Thyroid gland (tissue), 4 donors: ENCODE measurements around the gene CMAS.

Experiments
- POLR2A ChIP-seq, 2 donors: fragments of 450-650 bp; IDR thresholded peaks; one replicate each; pipeline ENCODE4 v1.6.1; 2017; ENCODE audit warnings: antibody characterized with exemption in 2 of 2, mild to moderate bottlenecking in 2 of 2, moderate library complexity in 1 of 2
- TF ChIP-seq, protein P1 (sequence below), 6 experiments: fragments of 200-600 bp in 3 of 6; fragments of 450-650 bp in 3 of 6; sonication (generic) in 3 of 6; IDR thresholded peaks; one replicate each; pipeline ENCODE4 v1.5.1; 2016 to 2019; ENCODE audit warnings: antibody characterized with exemption in 6 of 6, mild to moderate bottlenecking in 2 of 6, inconsistent platforms in 1 of 6, moderate library complexity in 1 of 6

DNA sequence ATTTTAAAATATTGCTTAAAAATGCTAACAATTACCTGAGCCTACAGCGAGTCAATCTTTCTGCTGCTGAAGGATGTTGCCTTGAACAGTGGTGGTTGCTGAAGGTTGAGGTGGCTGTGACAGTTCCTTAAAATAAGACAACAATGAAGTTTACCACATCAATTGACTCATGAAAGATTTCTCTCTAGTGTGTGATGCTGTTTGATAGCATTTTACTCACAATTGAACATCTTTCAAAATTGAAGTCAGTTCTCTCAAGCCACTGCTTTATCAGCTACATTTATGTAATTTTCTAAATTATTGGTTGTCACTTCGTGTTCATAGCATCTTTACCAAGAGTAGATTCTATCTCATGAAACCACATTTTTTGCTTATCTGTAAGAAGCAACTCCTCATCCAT lies 20.3 kb downstream of the CMAS start:
- TF ChIP-seq, protein P1, sequence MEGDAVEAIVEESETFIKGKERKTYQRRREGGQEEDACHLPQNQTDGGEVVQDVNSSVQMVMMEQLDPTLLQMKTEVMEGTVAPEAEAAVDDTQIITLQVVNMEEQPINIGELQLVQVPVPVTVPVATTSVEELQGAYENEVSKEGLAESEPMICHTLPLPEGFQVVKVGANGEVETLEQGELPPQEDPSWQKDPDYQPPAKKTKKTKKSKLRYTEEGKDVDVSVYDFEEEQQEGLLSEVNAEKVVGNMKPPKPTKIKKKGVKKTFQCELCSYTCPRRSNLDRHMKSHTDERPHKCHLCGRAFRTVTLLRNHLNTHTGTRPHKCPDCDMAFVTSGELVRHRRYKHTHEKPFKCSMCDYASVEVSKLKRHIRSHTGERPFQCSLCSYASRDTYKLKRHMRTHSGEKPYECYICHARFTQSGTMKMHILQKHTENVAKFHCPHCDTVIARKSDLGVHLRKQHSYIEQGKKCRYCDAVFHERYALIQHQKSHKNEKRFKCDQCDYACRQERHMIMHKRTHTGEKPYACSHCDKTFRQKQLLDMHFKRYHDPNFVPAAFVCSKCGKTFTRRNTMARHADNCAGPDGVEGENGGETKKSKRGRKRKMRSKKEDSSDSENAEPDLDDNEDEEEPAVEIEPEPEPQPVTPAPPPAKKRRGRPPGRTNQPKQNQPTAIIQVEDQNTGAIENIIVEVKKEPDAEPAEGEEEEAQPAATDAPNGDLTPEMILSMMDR (IDR thresholded peaks at IDR 0.05): no peak
- TF ChIP-seq POLR2A (IDR thresholded peaks at IDR 0.05): no peak
